Left colon (tissue), 2 donors: ENCODE results near the gene SH3BGR. TPM values are rescaled to one million over a fixed set of nuclear protein-coding genes. Genes with fewer than 3 reads are reported as not detected.

Experiments used
- microRNA-seq, 2 donors: library from miRNA; unstranded; fragments of <30 nt; microRNA quantifications; one replicate each; pipeline versions ENCODE4 v1.1.0 to v1.2.0, GENCODE V29; 2020
- total RNA-seq, 2 donors: library from RNA; stranded (reverse); fragmentation: NEBNext Ultra II Directional; extraction: Animal tissue kit (Norgen Biotek cat#: 25700); gene quantifications; one replicate each; pipeline ENCODE4 v1.2.1, GENCODE V29; 2021
- donor health status: DM: no; HTN: no; CAD: no.
- donor health status: DM: yes; HTN: yes; CAD: no.

Gene SH3BGR
- total RNA-seq, 2 donors from 2014 or later, result 2.5 to 5.4 TPM

Small RNA genes lying within 50 kb of the gene (microRNA-seq; reads per million reads assigned to microRNA genes)
- gene MIR6508, result 0.53 to 1.4 reads per million in 2 donors

Other genes starting within 250 kb of the SH3BGR start
- 10 to 100 TPM; 45.8 to 51.5 TPM for gene BRWD1, start 138.3 kb upstream of the SH3BGR start, total RNA-seq
- 100 to 1,000 TPM; 162 to 193 TPM for gene HMGN1, start 102.9 kb upstream of the SH3BGR start, total RNA-seq
- gene LCA5L, start 6.2 kb upstream of the SH3BGR start, total RNA-seq, result 1 to 10 TPM in 1 of 2 donors, under 1 TPM in 1; 0.98 to 1.0 TPM
- gene B3GALT5, start 161.0 kb downstream of the SH3BGR start, total RNA-seq, result 100 to 1,000 TPM in 1 of 2 donors, 10 to 100 TPM in 1; 95.6 to 115 TPM